ENCODE measurements around the gene LOXL4.

Gene LOXL4

GRCh38 chr10:98208925-98209324 lies 59.1 kb downstream of the LOXL4 start:
- no peak for TF ChIP-seq POLR2A (IDR thresholded peaks at IDR 0.05; ENCODE audit: low read depth, low read length)
- TF ChIP-seq TAF1 (IDR thresholded peaks at IDR 0.05; ENCODE audit: borderline replicate concordance, low read depth, low read length): no peak
- no peak for TF ChIP-seq POLR2AphosphoS5 (IDR thresholded peaks at IDR 0.05; ENCODE audit: low read depth, low read length)
- DNase-seq (ENCODE audit: insufficient read length) (no peak), FAIRE-seq (no peak)

- no peak for DNase-seq (ENCODE audit: insufficient read length)
- TF ChIP-seq TAF1 (IDR thresholded peaks at IDR 0.05; ENCODE audit: borderline replicate concordance, low read depth, low read length) (no peak), POLR2A (IDR thresholded peaks at IDR 0.05; ENCODE audit: low read depth, low read length) (no peak), POLR2AphosphoS5 (IDR thresholded peaks at IDR 0.05; ENCODE audit: low read depth, low read length) (no peak)
- FAIRE-seq: no peak
Measured at GRCh38 chr10:98205351-98205750, 62.6 kb downstream of the LOXL4 start.

GRCh38 chr10:98202378-98202777 lies 65.6 kb downstream of the LOXL4 start:
- DNase-seq (ENCODE audit: insufficient read length): no peak
- TF ChIP-seq POLR2A (IDR thresholded peaks at IDR 0.05; ENCODE audit: low read depth, low read length): no peak
- TF ChIP-seq TAF1 (IDR thresholded peaks at IDR 0.05; ENCODE audit: borderline replicate concordance, low read depth, low read length): no peak
- no peak for TF ChIP-seq POLR2AphosphoS5 (IDR thresholded peaks at IDR 0.05; ENCODE audit: low read depth, low read length)
- FAIRE-seq: no peak

GRCh38 chr10:98201760-98202159 lies 66.2 kb downstream of the LOXL4 start:
- FAIRE-seq: no peak
- DNase-seq (ENCODE audit: insufficient read length): no peak
- no peak for TF ChIP-seq POLR2A (IDR thresholded peaks at IDR 0.05; ENCODE audit: low read depth, low read length)
- TF ChIP-seq TAF1 (IDR thresholded peaks at IDR 0.05; ENCODE audit: borderline replicate concordance, low read depth, low read length): no peak
- TF ChIP-seq POLR2AphosphoS5 (IDR thresholded peaks at IDR 0.05; ENCODE audit: low read depth, low read length): no peak

All from GM12892 (cell line).